H9 (cell line): ENCODE data around the gene GRID2. TPM values are rescaled to one million over a fixed set of nuclear protein-coding genes. Genes with fewer than 3 reads are reported as not detected.
A peak's percentile ranks its signal among the peaks of the same experiment; 100 is the strongest.

Experiments
- DNase-seq: peaks from one replicate; pipeline ENCODE4 v3.0.0-alpha.2; 2017
- H2AFZ ChIP-seq: one replicate; pipeline ENCODE4 v1.6.1; 2013; ENCODE audit warnings: mild to moderate bottlenecking, low read length, control low read depth, moderate library complexity
- H2AK5ac ChIP-seq: 2 replicates; pipeline ENCODE4 v1.6.1; 2013; ENCODE audit warnings: low read length, control low read depth, mixed read lengths; ENCODE audit not compliant: insufficient read length
- H2BK120ac ChIP-seq: one replicate; pipeline ENCODE4 v1.6.1; 2013; ENCODE audit warnings: low read depth, mild to moderate bottlenecking, low read length, control low read depth, inconsistent platforms; ENCODE audit not compliant: poor library complexity, severe bottlenecking
- H2BK12ac ChIP-seq: 2 replicates; pipeline ENCODE4 v1.6.1; 2013; ENCODE audit warnings: low read length, control low read depth, mixed read lengths, low read depth; ENCODE audit not compliant: insufficient read length
- H2BK15ac ChIP-seq: 2 replicates; pipeline ENCODE4 v1.6.1; 2013; ENCODE audit warnings: low read depth, low read length, control low read depth
- H2BK20ac ChIP-seq: one replicate; pipeline ENCODE4 v1.6.1; 2013; ENCODE audit warnings: low read depth, mild to moderate bottlenecking, low read length, control low read depth, inconsistent platforms; ENCODE audit not compliant: poor library complexity, severe bottlenecking
- H2BK5ac ChIP-seq: 2 replicates; pipeline ENCODE4 v1.6.1; 2013; ENCODE audit warnings: low read length, control low read depth, mixed read lengths; ENCODE audit not compliant: insufficient read length
- H3K14ac ChIP-seq: 2 replicates; pipeline ENCODE4 v1.6.1; 2013; ENCODE audit warnings: low read length, control low read depth; ENCODE audit not compliant: insufficient read depth
- H3K18ac ChIP-seq: 2 replicates; pipeline ENCODE4 v1.6.1; 2013; ENCODE audit warnings: low read depth, mild to moderate bottlenecking, mixed read lengths, low read length, control low read depth; ENCODE audit not compliant: insufficient read length
- H3K23ac ChIP-seq: 2 replicates; pipeline ENCODE4 v1.6.1; 2013; ENCODE audit warnings: low read length, control low read depth, mixed read lengths, low read depth; ENCODE audit not compliant: insufficient read length
- H3K23me2 ChIP-seq: 2 replicates; pipeline ENCODE4 v1.6.1; 2013; ENCODE audit warnings: low read depth, mild to moderate bottlenecking, mixed read lengths, low read length, control low read depth; ENCODE audit not compliant: insufficient read length, poor library complexity, severe bottlenecking
- H3K27ac ChIP-seq: 2 replicates; pipeline ENCODE4 v1.5.1; 2013; ENCODE audit warnings: low read length, control low read depth, mixed read lengths, low read depth; ENCODE audit not compliant: insufficient read length
- H3K27me3 ChIP-seq: 2 replicates; pipeline ENCODE4 v1.6.1; 2013; ENCODE audit warnings: low read length, control low read depth, inconsistent platforms; ENCODE audit not compliant: insufficient read depth
- H3K4ac ChIP-seq: 2 replicates; pipeline ENCODE4 v1.6.1; 2013; ENCODE audit warnings: low read depth, mild to moderate bottlenecking, control low read depth, inconsistent platforms, low read length, moderate library complexity
- H3K4me1 ChIP-seq: 2 replicates; pipeline ENCODE4 v1.6.1; 2013; ENCODE audit warnings: low read length, control low read depth, inconsistent platforms; ENCODE audit not compliant: insufficient read depth
- H3K4me2 ChIP-seq: 2 replicates; pipeline ENCODE4 v1.6.1; 2013; ENCODE audit warnings: low read length, control low read depth, mixed read lengths; ENCODE audit not compliant: insufficient read length, insufficient read depth
- H3K56ac ChIP-seq: 2 replicates; pipeline ENCODE4 v1.6.1; 2013; ENCODE audit warnings: low read depth, mild to moderate bottlenecking, mixed read lengths, low read length, control low read depth; ENCODE audit not compliant: insufficient read length
- H3K79me1 ChIP-seq: 2 replicates; pipeline ENCODE4 v1.6.1; 2013; ENCODE audit warnings: low read depth, mild to moderate bottlenecking, moderate library complexity, low read length, control low read depth, inconsistent platforms; ENCODE audit not compliant: insufficient read depth, poor library complexity, severe bottlenecking
- H3K79me2 ChIP-seq: 2 replicates; pipeline ENCODE4 v1.6.1; 2013; ENCODE audit warnings: low read length, control low read depth, inconsistent platforms; ENCODE audit not compliant: insufficient read depth
- H3K9ac ChIP-seq: 2 replicates; pipeline ENCODE4 v1.6.1; 2013; ENCODE audit warnings: low read length, control low read depth, mixed read lengths; ENCODE audit not compliant: insufficient read length; ENCODE audit errors: extremely low read depth
- H3K9me3 ChIP-seq: one replicate; pipeline ENCODE4 v1.6.1; 2013; ENCODE audit warnings: low read depth, low read length, inconsistent platforms; ENCODE audit not compliant: control insufficient read depth
- H3T11ph ChIP-seq: one replicate; pipeline ENCODE4 v1.6.1; 2013; ENCODE audit warnings: mild to moderate bottlenecking, low read length, control low read depth, inconsistent platforms
- H4K20me1 ChIP-seq: one replicate; pipeline ENCODE4 v1.6.1; 2013; ENCODE audit not compliant: control insufficient read depth, insufficient read length, insufficient read depth
- H4K5ac ChIP-seq: 2 replicates; pipeline ENCODE4 v1.6.1; 2013; ENCODE audit warnings: low read depth, mild to moderate bottlenecking, mixed read lengths, low read length, control low read depth; ENCODE audit not compliant: insufficient read length
- H4K8ac ChIP-seq: replicated peaks from 2 replicates; pipeline ENCODE4 v1.6.1; 2013; ENCODE audit warnings: low read length, control low read depth, mixed read lengths, low read depth; ENCODE audit not compliant: insufficient read length
- H4K91ac ChIP-seq: 2 replicates; pipeline ENCODE4 v1.6.1; 2013; ENCODE audit warnings: low read depth, mild to moderate bottlenecking, moderate library complexity, mixed read lengths, low read length, control low read depth; ENCODE audit not compliant: insufficient read length
- H3K27ac Mint-ChIP-seq, 3 experiments: 2 replicates in 2 of 3; 3 replicates in 1 of 3; pipeline ENCODE4 v1.8.0; 2020 to 2021; ENCODE audit warnings: mixed read lengths in 3 of 3, mild to moderate bottlenecking in 1 of 3, moderate library complexity in 1 of 3
- H3K27me3 Mint-ChIP-seq: 2 replicates; pipeline ENCODE4 v1.8.0; 2021; ENCODE audit warnings: low read depth, mild to moderate bottlenecking, moderate library complexity, mixed read lengths
- H3K36me3 Mint-ChIP-seq, 3 experiments: 2 replicates in 2 of 3; 3 replicates in 1 of 3; pipeline ENCODE4 v1.8.0; 2020 to 2021; ENCODE audit warnings: low read depth in 3 of 3, mixed read lengths in 3 of 3; ENCODE audit not compliant: insufficient read depth in 1 of 3
- H3K4me1 Mint-ChIP-seq, 2 experiments: 2 replicates each; pipeline ENCODE4 v1.8.0; 2020; ENCODE audit warnings: mixed read lengths in 2 of 2
- H3K4me3 Mint-ChIP-seq, 2 experiments: 2 replicates in 1 of 2; 3 replicates in 1 of 2; pipeline ENCODE4 v1.8.0; 2020 to 2021; ENCODE audit warnings: mild to moderate bottlenecking in 2 of 2, mixed read lengths in 2 of 2, moderate library complexity in 1 of 2
- H3K9me3 Mint-ChIP-seq, 2 experiments: 2 replicates in 1 of 2; 3 replicates in 1 of 2; pipeline ENCODE4 v1.8.0; 2020; ENCODE audit warnings: mild to moderate bottlenecking in 2 of 2, mixed read lengths in 2 of 2, moderate library complexity in 1 of 2
- WGBS: extraction: QIAGEN DNeasy Blood & Tissue Kit; methylation state at CpG from one replicate; pipeline ENCODE4 v1.1.7; 2013; ENCODE audit warnings: missing lambda C conversion rate, low lambda C conversion rate, mixed read lengths; ENCODE audit not compliant: insufficient read length; ENCODE audit errors: extremely low coverage; 5-methylcytosine and 5-hydroxymethylcytosine counted together
- total RNA-seq: library from RNA; stranded (reverse); gene quantifications from 2 replicates; pipeline ENCODE4 v1.2.1, GENCODE V29; 2021
- TF ChIP-seq, protein P1 (sequence below): fragments of 200-600 bp; sonication (generic); conservative IDR thresholded peaks from 3 replicates; pipeline ENCODE4 v1.8.0; 2021; ENCODE audit warnings: antibody characterized with exemption, mild to moderate bottlenecking

GRID2 gene
- total RNA-seq, 1 experiment from 2014 or later = 21.8 TPM

- Histone ChIP-seq H3K4me2 (peak overlapping the region; percentile 13), H3K79me1 (no peaks in the 10 kb centered on the region), H2BK15ac (no peak overlapping the region), H2BK120ac (no peak overlapping the region), H3K56ac (no peak overlapping the region), H3K14ac (no peak overlapping the region), H4K91ac (no peak overlapping the region), H2BK12ac (no peak overlapping the region), H3K18ac (no peak overlapping the region), H4K5ac (no peak overlapping the region), H3K79me2 (peaks cover 10% of the 10 kb centered on the region; the same call in 1 of the 2 replicates), H4K8ac (no peak overlapping the region), H2AK5ac (no peak overlapping the region), H2BK20ac (no peak overlapping the region), H2AFZ (no peak overlapping the region), H3K9ac (no peak overlapping the region), H3K4me1 (peaks cover 5% of the 10 kb centered on the region), H4K20me1 (no peaks in the 10 kb centered on the region), H3K9me3 (no peaks in the 10 kb centered on the region), H3K4ac (no peak overlapping the region), H3K23me2 (no peaks in the 10 kb centered on the region), H3K23ac (no peak overlapping the region), H3K27ac (peak overlapping the region; percentile 29), H3T11ph (no peak overlapping the region), H2BK5ac (no peak overlapping the region), H3K27me3 (no peaks in the 10 kb centered on the region)
- no peaks in the 10 kb centered on the region for H3K36me3 Mint-ChIP-seq
- H3K27ac Mint-ChIP-seq = peak overlapping the region; percentile 31 to 92 (median 86); a peak in 6 of 7 replicates
- no peak overlapping the region for H3K4me3 Mint-ChIP-seq
- DNase-seq = no peak
- H3K27me3 Mint-ChIP-seq = no peaks in the 10 kb centered on the region
- WGBS = no CpG with 5 or more reads among the region's 1 CpG
- TF ChIP-seq, protein P1, sequence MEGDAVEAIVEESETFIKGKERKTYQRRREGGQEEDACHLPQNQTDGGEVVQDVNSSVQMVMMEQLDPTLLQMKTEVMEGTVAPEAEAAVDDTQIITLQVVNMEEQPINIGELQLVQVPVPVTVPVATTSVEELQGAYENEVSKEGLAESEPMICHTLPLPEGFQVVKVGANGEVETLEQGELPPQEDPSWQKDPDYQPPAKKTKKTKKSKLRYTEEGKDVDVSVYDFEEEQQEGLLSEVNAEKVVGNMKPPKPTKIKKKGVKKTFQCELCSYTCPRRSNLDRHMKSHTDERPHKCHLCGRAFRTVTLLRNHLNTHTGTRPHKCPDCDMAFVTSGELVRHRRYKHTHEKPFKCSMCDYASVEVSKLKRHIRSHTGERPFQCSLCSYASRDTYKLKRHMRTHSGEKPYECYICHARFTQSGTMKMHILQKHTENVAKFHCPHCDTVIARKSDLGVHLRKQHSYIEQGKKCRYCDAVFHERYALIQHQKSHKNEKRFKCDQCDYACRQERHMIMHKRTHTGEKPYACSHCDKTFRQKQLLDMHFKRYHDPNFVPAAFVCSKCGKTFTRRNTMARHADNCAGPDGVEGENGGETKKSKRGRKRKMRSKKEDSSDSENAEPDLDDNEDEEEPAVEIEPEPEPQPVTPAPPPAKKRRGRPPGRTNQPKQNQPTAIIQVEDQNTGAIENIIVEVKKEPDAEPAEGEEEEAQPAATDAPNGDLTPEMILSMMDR = no peak
- peaks cover 34 to 45% of the 10 kb centered on the region in 2 experiments for H3K4me1 Mint-ChIP-seq
- no peaks in the 10 kb centered on the region; a peak in 1 of 5 replicates for H3K9me3 Mint-ChIP-seq
Measured at GRCh38 chr4:92488496-92488895, 184.7 kb downstream of the GRID2 start.
